Measurements from ENCODE around the gene NOTCH2. TPM values are rescaled to one million over a fixed set of nuclear protein-coding genes. Genes with fewer than 3 reads are reported as not detected.

Gene NOTCH2
- total RNA-seq, 1 experiment from 2014 or later, result 106 TPM

GRCh38 chr1:119871881-119872280 lies 197.6 kb downstream of the NOTCH2 start:
- Histone ChIP-seq H4K20me1 (ENCODE audit: insufficient read depth) (no peaks in the 10 kb centered on the region), H3K4me2 (no peak overlapping the region), H3F3A (ENCODE audit: insufficient read depth, low read depth) (no peaks in the 10 kb centered on the region), H3K27me3 (ENCODE audit: insufficient read depth, low read depth) (no peaks in the 10 kb centered on the region), H3K79me2 (ENCODE audit: low read depth) (no peaks in the 10 kb centered on the region), H3K4me1 (replicated peaks; ENCODE audit: insufficient read depth) (no peaks in the 10 kb centered on the region), H3K9me3 (ENCODE audit: insufficient read depth, low read depth) (no peaks in the 10 kb centered on the region), H2AFZ (no peak overlapping the region), H3K9me2 (ENCODE audit: insufficient read depth) (no peaks in the 10 kb centered on the region), H3K4me3 (no peak overlapping the region), H3K36me3 (ENCODE audit: low read depth) (no peaks in the 10 kb centered on the region), H3K27ac (no peak overlapping the region)
- TF ChIP-seq EZH2 (IDR thresholded peaks at IDR 0.05; ENCODE audit: low read depth), result no peak
- TF ChIP-seq, protein P1, sequence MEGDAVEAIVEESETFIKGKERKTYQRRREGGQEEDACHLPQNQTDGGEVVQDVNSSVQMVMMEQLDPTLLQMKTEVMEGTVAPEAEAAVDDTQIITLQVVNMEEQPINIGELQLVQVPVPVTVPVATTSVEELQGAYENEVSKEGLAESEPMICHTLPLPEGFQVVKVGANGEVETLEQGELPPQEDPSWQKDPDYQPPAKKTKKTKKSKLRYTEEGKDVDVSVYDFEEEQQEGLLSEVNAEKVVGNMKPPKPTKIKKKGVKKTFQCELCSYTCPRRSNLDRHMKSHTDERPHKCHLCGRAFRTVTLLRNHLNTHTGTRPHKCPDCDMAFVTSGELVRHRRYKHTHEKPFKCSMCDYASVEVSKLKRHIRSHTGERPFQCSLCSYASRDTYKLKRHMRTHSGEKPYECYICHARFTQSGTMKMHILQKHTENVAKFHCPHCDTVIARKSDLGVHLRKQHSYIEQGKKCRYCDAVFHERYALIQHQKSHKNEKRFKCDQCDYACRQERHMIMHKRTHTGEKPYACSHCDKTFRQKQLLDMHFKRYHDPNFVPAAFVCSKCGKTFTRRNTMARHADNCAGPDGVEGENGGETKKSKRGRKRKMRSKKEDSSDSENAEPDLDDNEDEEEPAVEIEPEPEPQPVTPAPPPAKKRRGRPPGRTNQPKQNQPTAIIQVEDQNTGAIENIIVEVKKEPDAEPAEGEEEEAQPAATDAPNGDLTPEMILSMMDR (conservative IDR thresholded peaks at IDR 0.05), result no peak
- ChIA-PET POLR2A (ENCODE audit: unreplicated experiment) (no interaction called here), CTCF (interaction anchor here (0.7 kb wide), 1 partner anchor 320 kb away, joined by 4 read pairs; no protein-coding TSS in a partner anchor)
- intact Hi-C loops (cut with micrococcal nuclease; ENCODE audit: unreplicated experiment), result loop anchor here (1.0 to 5.0 kb wide), 5 partner anchors 75 to 323 kb away; no protein-coding TSS in a partner anchor
- no TSS peak for BruUV-seq (replicated peaks)
- no peak for DNase-seq

DNA sequence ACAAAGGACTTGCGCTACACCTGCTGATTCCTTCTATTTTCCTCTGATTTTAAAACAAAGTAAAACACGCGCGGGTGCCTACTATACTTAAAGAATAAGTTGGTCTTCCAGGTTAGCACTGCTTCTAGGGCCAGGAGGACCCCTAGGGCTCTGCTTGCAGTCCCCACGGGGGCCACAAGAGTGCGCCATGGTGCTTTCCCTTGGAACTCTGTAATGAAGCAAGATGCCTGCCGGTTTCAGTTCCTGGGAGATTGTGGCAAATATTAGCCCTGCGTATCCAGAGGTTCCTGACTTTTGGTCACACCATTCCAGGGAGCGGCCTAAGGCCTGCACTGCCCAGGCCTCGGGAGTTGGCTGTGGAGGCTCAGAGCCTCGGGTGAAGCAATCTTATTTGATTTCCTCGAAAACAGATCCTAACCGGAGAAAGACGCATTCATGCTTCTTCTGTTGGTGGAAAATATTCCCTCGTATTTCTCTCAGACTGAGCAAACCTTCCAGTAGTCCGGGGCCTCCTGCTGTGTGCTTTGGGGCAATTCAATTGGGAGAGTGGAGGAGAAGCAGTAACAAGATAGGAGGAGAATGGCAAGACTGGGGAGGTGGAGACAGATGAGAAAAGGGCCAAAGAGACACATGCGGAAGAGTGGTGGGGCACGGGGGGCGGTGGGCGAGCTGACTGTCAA lies 198.4 kb downstream of the NOTCH2 start:
- intact Hi-C loops (cut with micrococcal nuclease; ENCODE audit: unreplicated experiment), result loop anchor here (1.0 to 5.0 kb wide), 5 partner anchors 76 to 322 kb away; no protein-coding TSS in a partner anchor

GRCh38 chr1:119869995-119870394 lies 199.5 kb downstream of the NOTCH2 start:
- H3K27ac ChIP-seq, result no peak overlapping the region
- H3K79me2 ChIP-seq (ENCODE audit: low read depth), result no peaks in the 10 kb centered on the region
- no peaks in the 10 kb centered on the region for H3K4me1 ChIP-seq (replicated peaks; ENCODE audit: insufficient read depth)
- H3K36me3 ChIP-seq (ENCODE audit: low read depth), result no peaks in the 10 kb centered on the region
- H3K4me3 ChIP-seq, result no peak overlapping the region
- H3K4me2 ChIP-seq, result no peak overlapping the region
- H3F3A ChIP-seq (ENCODE audit: insufficient read depth, low read depth), result no peaks in the 10 kb centered on the region
- intact Hi-C loops (cut with micrococcal nuclease; ENCODE audit: unreplicated experiment), result loop anchor here (2.0 to 10.0 kb wide), 5 partner anchors 65 to 258 kb away; no protein-coding TSS in a partner anchor
- H2AFZ ChIP-seq, result no peak overlapping the region
- POLR2A ChIA-PET (ENCODE audit: unreplicated experiment), result no interaction called here
- H3K9me3 ChIP-seq (ENCODE audit: insufficient read depth, low read depth), result no peaks in the 10 kb centered on the region
- no peaks in the 10 kb centered on the region for H3K27me3 ChIP-seq (ENCODE audit: insufficient read depth, low read depth)
- no peaks in the 10 kb centered on the region for H3K9me2 ChIP-seq (ENCODE audit: insufficient read depth)
- no TSS peak for BruUV-seq (replicated peaks)
- CTCF ChIA-PET, result no interaction called here
- H4K20me1 ChIP-seq (ENCODE audit: insufficient read depth), result no peaks in the 10 kb centered on the region
- no peak for DNase-seq
- TF ChIP-seq, protein P1 (conservative IDR thresholded peaks at IDR 0.05), result no peak
- no peak for TF ChIP-seq EZH2 (IDR thresholded peaks at IDR 0.05; ENCODE audit: low read depth)

More for the DNA sequence above, 198.4 kb downstream of the NOTCH2 start:
- Histone ChIP-seq H3K4me2 (peak overlapping the region; percentile 65), H3K36me3 (ENCODE audit: low read depth) (no peaks in the 10 kb centered on the region), H3K9me3 (ENCODE audit: insufficient read depth, low read depth) (no peaks in the 10 kb centered on the region), H3K27me3 (ENCODE audit: insufficient read depth, low read depth) (no peaks in the 10 kb centered on the region), H3K27ac (no peak overlapping the region), H3K4me1 (replicated peaks; ENCODE audit: insufficient read depth) (no peaks in the 10 kb centered on the region), H3F3A (ENCODE audit: insufficient read depth, low read depth) (no peaks in the 10 kb centered on the region), H3K79me2 (ENCODE audit: low read depth) (no peaks in the 10 kb centered on the region), H4K20me1 (ENCODE audit: insufficient read depth) (no peaks in the 10 kb centered on the region), H3K4me3 (peak overlapping the region; percentile 21; the same call in 1 of the 2 replicates), H2AFZ (peak overlapping the region; percentile 82), H3K9me2 (ENCODE audit: insufficient read depth) (no peaks in the 10 kb centered on the region)
- ChIA-PET CTCF (no interaction called here), POLR2A (ENCODE audit: unreplicated experiment) (no interaction called here)
- BruUV-seq (replicated peaks), result no TSS peak
- DNase-seq, result peak; percentile 61 to 86
- no peak for TF ChIP-seq EZH2 (IDR thresholded peaks at IDR 0.05; ENCODE audit: low read depth)
- TF ChIP-seq, protein P1 (conservative IDR thresholded peaks at IDR 0.05), result peak; percentile 99

Measured in PC-9 (cell line).